IMR-90 (cell line): ENCODE measurements around the gene VDR. TPM values are rescaled to one million over a fixed set of nuclear protein-coding genes. Genes with fewer than 3 reads are reported as not detected.

Source experiments
- ATAC-seq: fragments of 200-7000 bp; cut with Tn5 transposase; 2 replicates; pipeline ENCODE4 v1.9.1; 2020; ENCODE audit warnings: low read depth, mild to moderate bottlenecking, moderate library complexity
- BruUV-seq: library from RNA; stranded (reverse); fragments of 400-500 nt; replicated peaks from 2 replicates; lab custom pipeline; 2021; lab: Mats Ljungman, UMichigan
- CTCF ChIA-PET: fragments of 300-600 bp; formaldehyde crosslinking; extraction: SDS; loops from one replicate; lab custom pipeline; 2021; ENCODE audit warnings: antibody characterized with exemption; lab: Yijun Ruan, JAX
- POLR2A ChIA-PET: fragments of 300-600 bp; sonication (Branson Sonifier 250); formaldehyde crosslinking; loops from one replicate; lab custom pipeline; 2022; ENCODE audit warnings: antibody characterized with exemption; ENCODE audit not compliant: unreplicated experiment; lab: Charles Lee
- DNase-seq: peaks from one replicate; pipeline ENCODE4 v3.0.0; 2013
- H2AFZ ChIP-seq: replicated peaks from 2 replicates; pipeline ENCODE3; 2013; ENCODE audit warnings: low read length, mild to moderate bottlenecking; ENCODE audit not compliant: poor library complexity
- H2AK5ac ChIP-seq: 2 replicates; pipeline ENCODE4 v1.6.1; 2013; ENCODE audit warnings: low read depth, low read length, inconsistent platforms
- H2AK9ac ChIP-seq: replicated peaks from 2 replicates; pipeline ENCODE3; 2013; ENCODE audit warnings: mild to moderate bottlenecking, low read depth, low read length, moderate library complexity; ENCODE audit not compliant: poor library complexity
- H2BK120ac ChIP-seq: 2 replicates; pipeline ENCODE4 v1.6.1; 2013; ENCODE audit warnings: low read depth, low read length, inconsistent platforms
- H2BK15ac ChIP-seq: 3 replicates; pipeline ENCODE4 v1.6.1; 2013; ENCODE audit warnings: low read depth, low read length, inconsistent platforms
- H2BK20ac ChIP-seq: 2 replicates; pipeline ENCODE4 v1.6.1; 2013; ENCODE audit warnings: low read depth, mild to moderate bottlenecking, inconsistent platforms, low read length, moderate library complexity
- H2BK5ac ChIP-seq: 2 replicates; pipeline ENCODE4 v1.6.1; 2013; ENCODE audit warnings: mild to moderate bottlenecking, low read depth, low read length, inconsistent platforms; ENCODE audit not compliant: poor library complexity, severe bottlenecking
- H3K14ac ChIP-seq: replicated peaks from 2 replicates; pipeline ENCODE4 v1.6.1; 2013; ENCODE audit warnings: low read depth, low read length, inconsistent platforms
- H3K18ac ChIP-seq: 2 replicates; pipeline ENCODE4 v1.6.1; 2013; ENCODE audit warnings: low read depth, low read length, control low read depth
- H3K23ac ChIP-seq: 2 replicates; pipeline ENCODE4 v1.6.1; 2013; ENCODE audit warnings: low read depth, low read length, inconsistent platforms
- H3K27ac ChIP-seq: 2 replicates; pipeline ENCODE4 v1.5.1; 2013; ENCODE audit warnings: mild to moderate bottlenecking, control low read depth, low read length; ENCODE audit not compliant: insufficient read depth
- H3K27me3 ChIP-seq: 2 replicates; pipeline ENCODE4 v1.6.1; 2013; ENCODE audit warnings: low read length; ENCODE audit not compliant: control insufficient read depth, insufficient read depth
- H3K36me3 ChIP-seq: 2 replicates; pipeline ENCODE4 v1.6.1; 2013; ENCODE audit warnings: low read length, mixed read lengths; ENCODE audit not compliant: control insufficient read depth, insufficient read depth
- H3K4ac ChIP-seq: 2 replicates; pipeline ENCODE4 v1.6.1; 2013; ENCODE audit warnings: low read depth, low read length, inconsistent platforms
- H3K4me1 ChIP-seq: 2 replicates; pipeline ENCODE4 v1.6.1; 2013; ENCODE audit warnings: low read length, mixed read lengths; ENCODE audit not compliant: control insufficient read depth, insufficient read depth
- H3K4me2 ChIP-seq: 2 replicates; pipeline ENCODE4 v1.6.1; 2013; ENCODE audit warnings: low read depth, mild to moderate bottlenecking, control low read depth, low read length, moderate library complexity
- H3K4me3 ChIP-seq: 2 replicates; pipeline ENCODE4 v1.5.1; 2013; ENCODE audit warnings: low read depth, mild to moderate bottlenecking, control low read depth, low read length, moderate library complexity; ENCODE audit not compliant: insufficient read depth
- H3K56ac ChIP-seq: 2 replicates; pipeline ENCODE4 v1.6.1; 2013; ENCODE audit warnings: low read length, inconsistent platforms; ENCODE audit not compliant: insufficient read depth; ENCODE audit errors: extremely low read depth
- H3K79me1 ChIP-seq, 2 experiments: 2 replicates each; pipeline ENCODE4 v1.6.1; 2013; ENCODE audit warnings: low read length in 2 of 2, inconsistent platforms in 1 of 2, low read depth in 1 of 2
- H3K9ac ChIP-seq: 2 replicates; pipeline ENCODE4 v1.6.1; 2013; ENCODE audit warnings: low read depth, low read length, control low read depth
- H3K9me1 ChIP-seq: 2 replicates; pipeline ENCODE4 v1.6.1; 2013; ENCODE audit warnings: low read length, inconsistent platforms; ENCODE audit not compliant: insufficient read depth
- H3K9me3 ChIP-seq: 2 replicates; pipeline ENCODE4 v1.6.1; 2013; ENCODE audit warnings: low read length; ENCODE audit not compliant: control insufficient read depth, insufficient read depth
- H4K20me1 ChIP-seq: 2 replicates; pipeline ENCODE4 v1.6.1; 2013; ENCODE audit warnings: low read length, inconsistent platforms; ENCODE audit not compliant: insufficient read depth
- H4K5ac ChIP-seq: 2 replicates; pipeline ENCODE4 v1.6.1; 2013; ENCODE audit warnings: mild to moderate bottlenecking, low read depth, low read length, control low read depth
- H4K8ac ChIP-seq, 2 experiments: 2 replicates each; pipeline ENCODE4 v1.6.1; 2013; ENCODE audit warnings: low read depth in 2 of 2, low read length in 2 of 2, control low read depth in 1 of 2, inconsistent platforms in 1 of 2
- H4K91ac ChIP-seq: 2 replicates; pipeline ENCODE4 v1.6.1; 2013; ENCODE audit warnings: low read depth, low read length, inconsistent platforms; ENCODE audit not compliant: insufficient read depth
- BHLHE40 ChIP-seq: fragments of 150-350 bp; IDR thresholded peaks from 2 replicates; pipeline ENCODE4 v1.6.1; 2016; ENCODE audit warnings: mild to moderate bottlenecking, low read depth, low read length
- CEBPB ChIP-seq: IDR thresholded peaks from 2 replicates; pipeline ENCODE4 v1.6.1; 2012; ENCODE audit warnings: low read depth, low read length, improper control_type of control experiment
- CHD1 ChIP-seq: IDR thresholded peaks from 2 replicates; pipeline ENCODE4 v1.6.1; 2012; ENCODE audit warnings: low read depth, low read length, improper control_type of control experiment
- ELK1 ChIP-seq: fragments of 150-350 bp; IDR thresholded peaks from 2 replicates; pipeline ENCODE4 v1.6.1; 2016; ENCODE audit warnings: low read depth, mild to moderate bottlenecking, low read length, moderate library complexity, borderline replicate concordance
- FOS ChIP-seq: fragments of 150-350 bp; IDR thresholded peaks from 2 replicates; pipeline ENCODE4 v1.6.1; 2016; ENCODE audit warnings: low read depth, low read length
- MAZ ChIP-seq: IDR thresholded peaks from 2 replicates; pipeline ENCODE4 v1.6.1; 2012; ENCODE audit warnings: low read depth, mild to moderate bottlenecking, low read length, improper control_type of control experiment, moderate library complexity, borderline replicate concordance
- NFE2L2 ChIP-seq: fragments of 150-350 bp; IDR thresholded peaks from 2 replicates; pipeline ENCODE4 v1.6.1; 2016; ENCODE audit warnings: low read depth, mild to moderate bottlenecking, low read length
- RAD21 ChIP-seq: IDR thresholded peaks from 2 replicates; pipeline ENCODE4 v1.6.1; 2012; ENCODE audit warnings: low read length, improper control_type of control experiment
- SMC3 ChIP-seq: fragments of 150-350 bp; IDR thresholded peaks from 2 replicates; pipeline ENCODE4 v1.6.1; 2016; ENCODE audit warnings: low read depth, mild to moderate bottlenecking, antibody characterized with exemption, low read length, moderate library complexity
- WGBS, 2 experiments: methylation state at CpG; one replicate each; pipeline versions ENCODE4 v1.1.5 to v1.1.7; 2013; ENCODE audit warnings: missing lambda C conversion rate in 2 of 2; ENCODE audit not compliant: insufficient read length in 1 of 2; ENCODE audit errors: extremely low coverage in 2 of 2; 5-methylcytosine and 5-hydroxymethylcytosine counted together
- dilution Hi-C: fragments of 300-500 bp; cut with HindIII; formaldehyde crosslinking; loops from one replicate; pipeline ENCODE4 v1.14.3; 2018; ENCODE audit warnings: low sequenced_read_pairs; ENCODE audit not compliant: unreplicated experiment
- in situ Hi-C: fragments of 300-500 bp; cut with MboI; formaldehyde crosslinking; loops from 3 replicates; pipeline ENCODE4 v1.14.3; 2019; ENCODE audit warnings: low sequenced_read_pairs, inconsistent platforms, mixed read lengths
- intact Hi-C: fragments of 100-400 bp; cut with micrococcal nuclease; formaldehyde crosslinking; loops from 2 replicates; pipeline ENCODE4 v1.10.0; 2022
- polyA plus RNA-seq, 3 experiments: library from polyadenylated mRNA; depleted of rRNA; stranded (reverse); fragments of >200 nt; gene quantifications; 2 replicates each; pipeline ENCODE4 v1.2.3, GENCODE V29; 2012; ENCODE audit warnings: low replicate concordance in 1 of 3
- total RNA-seq: library from RNA; depleted of rRNA; stranded (reverse); fragments of >200 nt; gene quantifications from 2 replicates; pipeline ENCODE4 v1.2.3, GENCODE V29; 2012
- TF ChIP-seq, protein P1 (sequence below): conservative IDR thresholded peaks from 2 replicates; pipeline ENCODE4 v1.5.1; 2012; ENCODE audit warnings: mild to moderate bottlenecking, low read depth, low read length, improper control_type of control experiment

Gene VDR
- total and polyA plus RNA-seq, 2 of the 4 experiments (the other 2 are of a cell fraction) = 5.4 to 8.5 TPM

GRCh38 chr12:47852096-47852571 is 52.7 kb downstream of the VDR start:
- no peak for TF ChIP-seq SMC3
- TF ChIP-seq RAD21 = no peak
- TF ChIP-seq CHD1 = no peak
- TF ChIP-seq FOS = no peak
- no peak for TF ChIP-seq ELK1
- TF ChIP-seq MAZ = no peak
- no peak for TF ChIP-seq BHLHE40
- TF ChIP-seq, protein P1, sequence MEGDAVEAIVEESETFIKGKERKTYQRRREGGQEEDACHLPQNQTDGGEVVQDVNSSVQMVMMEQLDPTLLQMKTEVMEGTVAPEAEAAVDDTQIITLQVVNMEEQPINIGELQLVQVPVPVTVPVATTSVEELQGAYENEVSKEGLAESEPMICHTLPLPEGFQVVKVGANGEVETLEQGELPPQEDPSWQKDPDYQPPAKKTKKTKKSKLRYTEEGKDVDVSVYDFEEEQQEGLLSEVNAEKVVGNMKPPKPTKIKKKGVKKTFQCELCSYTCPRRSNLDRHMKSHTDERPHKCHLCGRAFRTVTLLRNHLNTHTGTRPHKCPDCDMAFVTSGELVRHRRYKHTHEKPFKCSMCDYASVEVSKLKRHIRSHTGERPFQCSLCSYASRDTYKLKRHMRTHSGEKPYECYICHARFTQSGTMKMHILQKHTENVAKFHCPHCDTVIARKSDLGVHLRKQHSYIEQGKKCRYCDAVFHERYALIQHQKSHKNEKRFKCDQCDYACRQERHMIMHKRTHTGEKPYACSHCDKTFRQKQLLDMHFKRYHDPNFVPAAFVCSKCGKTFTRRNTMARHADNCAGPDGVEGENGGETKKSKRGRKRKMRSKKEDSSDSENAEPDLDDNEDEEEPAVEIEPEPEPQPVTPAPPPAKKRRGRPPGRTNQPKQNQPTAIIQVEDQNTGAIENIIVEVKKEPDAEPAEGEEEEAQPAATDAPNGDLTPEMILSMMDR = no peak
- no peak for TF ChIP-seq NFE2L2
- TF ChIP-seq CEBPB = no peak
- no peak overlapping the region for H2BK5ac ChIP-seq
- ATAC-seq = peak; percentile 53
- H3K36me3 ChIP-seq = peaks cover 4% of the 10 kb centered on the region
- H3K9me3 ChIP-seq = no peaks in the 10 kb centered on the region
- peaks cover 21% of the 10 kb centered on the region for H3K4me1 ChIP-seq
- no peak overlapping the region for H2AK9ac ChIP-seq
- no peak for DNase-seq
- 0 out of 2 replicates have a peak overlapping the region, but pooled peaks have one; percentile 77 for H3K14ac ChIP-seq
- H3K4ac ChIP-seq = peak overlapping the region; percentile 94; the same call in 1 of the 2 replicates
- H2BK15ac ChIP-seq = no peak overlapping the region
- no peak overlapping the region for H4K91ac ChIP-seq
- H3K23ac ChIP-seq = no peak overlapping the region
- peaks cover 0 to 12% of the 10 kb centered on the region in 2 experiments; a peak in 1 of 4 replicates for H3K79me1 ChIP-seq
- H4K8ac ChIP-seq = no peak overlapping the region; a peak in 1 of 4 replicates
- no peak overlapping the region; the same call in 1 of the 2 replicates for H2BK120ac ChIP-seq
- intact Hi-C loops (loop anchor here (5.0 kb wide), 2 partner anchors 50 to 95 kb away; partner anchors contain the start of gene VDR), dilution Hi-C loops (no loop called here), in situ Hi-C loops (no loop called here)
- H2AK5ac ChIP-seq = no peak overlapping the region
- no peaks in the 10 kb centered on the region for H4K20me1 ChIP-seq
- H3K4me2 ChIP-seq = no peak overlapping the region
- H2BK20ac ChIP-seq = no peak overlapping the region
- no TSS peak for BruUV-seq
- no peaks in the 10 kb centered on the region for H3K27me3 ChIP-seq
- H3K56ac ChIP-seq = no peak overlapping the region
- POLR2A ChIA-PET = no interaction called here
- no peak overlapping the region for H3K9ac ChIP-seq
- WGBS, 2 experiments = no CpG with 5 or more reads among the region's 10 CpGs
- H4K5ac ChIP-seq = peak overlapping the region; percentile 27; the same call in 1 of the 2 replicates
- H3K18ac ChIP-seq = peak overlapping the region; percentile 50; the same call in 1 of the 2 replicates
- H3K9me1 ChIP-seq = peaks cover 16% of the 10 kb centered on the region
- CTCF ChIA-PET = interaction anchor here (1.1 kb wide), 1 partner anchor 14 kb away, joined by 3 read pairs; no protein-coding TSS in a partner anchor
- no peak overlapping the region for H2AFZ ChIP-seq
- no peak overlapping the region for H3K4me3 ChIP-seq
- no peak overlapping the region for H3K27ac ChIP-seq
